HuH-7.5 (cell line): Measurements from ENCODE around the gene TERC.
"Not testable (repeated sequence)": the region's sequence is repeated elsewhere in the genome, so short reads cannot be mapped to it uniquely, and the experiment has no call there.

Source experiments
- DNase-seq: peaks from one replicate; pipeline ENCODE4 v3.0.0; 2011; ENCODE audit warnings: low spot score

The TERC gene

GRCh38 chr3:169771497-169772304, 6.8 kb upstream of the TERC start:
- no peak for DNase-seq

- DNase-seq = peak; percentile 83
Observed at GRCh38 chr3:169769287-169770181, 4.7 kb upstream of the TERC start, which contains the start of gene ACTRT3. Gene ACTRT3, minus strand, starts transcription at chr3:169769561. Its CDS starts 41 bp downstream, at chr3:169769520.

- no peak for DNase-seq
Observed at GRCh38 chr3:169764312-169764881, 463 bp downstream of the TERC start.

GRCh38 chr3:169760479-169760878, 4.4 kb downstream of the TERC start:
- no peak for DNase-seq

GRCh38 chr3:169759256-169759655, 5.6 kb downstream of the TERC start:
- DNase-seq = no peak

GRCh38 chr3:169758359-169758994, 6.4 kb downstream of the TERC start:
- no peak for DNase-seq

GRCh38 chr3:169755488-169755887, 9.4 kb downstream of the TERC start:
- no peak for DNase-seq

GRCh38 chr3:169754711-169755110, 10.1 kb downstream of the TERC start:
- no peak for DNase-seq

GRCh38 chr3:169751875-169752274, 13.0 kb downstream of the TERC start:
- no peak for DNase-seq

GRCh38 chr3:169750665-169751064, 14.2 kb downstream of the TERC start:
- DNase-seq = no peak

GRCh38 chr3:169748670-169749069, 16.2 kb downstream of the TERC start:
- no peak for DNase-seq

GRCh38 chr3:169746924-169747323, 17.9 kb downstream of the TERC start:
- DNase-seq = no peak

GRCh38 chr3:169744366-169745054, 20.4 kb downstream of the TERC start:
- DNase-seq = no peak

GRCh38 chr3:169739067-169739466, 25.8 kb downstream of the TERC start:
- DNase-seq = no peak

- DNase-seq = not testable (repeated sequence)
Observed at GRCh38 chr3:169731857-169732256, 33.0 kb downstream of the TERC start.

- no peak for DNase-seq
Observed at GRCh38 chr3:169722724-169723123, 42.1 kb downstream of the TERC start.

GRCh38 chr3:169718415-169718814, 46.4 kb downstream of the TERC start:
- not testable (repeated sequence) for DNase-seq
